WTC11 (cell line): ENCODE results near the gene COL4A2.

Experiments
- ATF3 ChIP-seq: sonication (generic); formaldehyde crosslinking; conservative IDR thresholded peaks from 2 replicates; pipeline ENCODE4 v1.8.1; 2022; ENCODE audit warnings: mild to moderate bottlenecking, missing genetic modification reagents
- CDX4 ChIP-seq: fragments of 250-450 bp; sonication (Bioruptor Pico); IDR thresholded peaks from 2 replicates; pipeline ENCODE4 v1.9.0; 2021; ENCODE audit warnings: moderate library complexity, mild to moderate bottlenecking, inconsistent platforms, borderline replicate concordance
- IRF2 ChIP-seq: sonication (generic); formaldehyde crosslinking; IDR thresholded peaks from 2 replicates; pipeline ENCODE4 v1.8.0; 2022; ENCODE audit warnings: low read depth, missing genetic modification reagents, borderline replicate concordance
- NR2C2 ChIP-seq: sonication (generic); formaldehyde crosslinking; IDR thresholded peaks from 2 replicates; pipeline ENCODE4 v1.8.0; 2022; ENCODE audit warnings: mild to moderate bottlenecking, missing genetic modification reagents
- SP1 ChIP-seq: sonication (generic); formaldehyde crosslinking; conservative IDR thresholded peaks from 2 replicates; pipeline ENCODE4 v1.8.1; 2022; ENCODE audit warnings: missing genetic modification reagents
- ZNF138 ChIP-seq: sonication (generic); formaldehyde crosslinking; conservative IDR thresholded peaks from 2 replicates; pipeline ENCODE4 v1.8.1; 2022; ENCODE audit warnings: mild to moderate bottlenecking, moderate library complexity, missing genetic modification reagents
- ZNF423 ChIP-seq: fragments of 250-450 bp; sonication (Bioruptor Pico); IDR thresholded peaks from 2 replicates; pipeline ENCODE4 v2.1.2; 2022; ENCODE audit warnings: mild to moderate bottlenecking, moderate library complexity
- TF ChIP-seq, protein P1 (sequence below): fragments of 200-600 bp; IDR thresholded peaks from 2 replicates; pipeline ENCODE4 v1.8.0; 2022; ENCODE audit warnings: antibody characterized with exemption
- TF ChIP-seq, protein P2 (sequence below): sonication (generic); formaldehyde crosslinking; IDR thresholded peaks from 2 replicates; pipeline ENCODE4 v1.8.1; 2023; ENCODE audit warnings: mild to moderate bottlenecking, missing genetic modification reagents, moderate library complexity
- TF ChIP-seq, protein P3 (sequence below): sonication (generic); formaldehyde crosslinking; IDR thresholded peaks from 2 replicates; pipeline ENCODE4 v1.8.1; 2022; ENCODE audit warnings: low read depth, missing genetic modification reagents, borderline replicate concordance

- TF ChIP-seq, protein P1, sequence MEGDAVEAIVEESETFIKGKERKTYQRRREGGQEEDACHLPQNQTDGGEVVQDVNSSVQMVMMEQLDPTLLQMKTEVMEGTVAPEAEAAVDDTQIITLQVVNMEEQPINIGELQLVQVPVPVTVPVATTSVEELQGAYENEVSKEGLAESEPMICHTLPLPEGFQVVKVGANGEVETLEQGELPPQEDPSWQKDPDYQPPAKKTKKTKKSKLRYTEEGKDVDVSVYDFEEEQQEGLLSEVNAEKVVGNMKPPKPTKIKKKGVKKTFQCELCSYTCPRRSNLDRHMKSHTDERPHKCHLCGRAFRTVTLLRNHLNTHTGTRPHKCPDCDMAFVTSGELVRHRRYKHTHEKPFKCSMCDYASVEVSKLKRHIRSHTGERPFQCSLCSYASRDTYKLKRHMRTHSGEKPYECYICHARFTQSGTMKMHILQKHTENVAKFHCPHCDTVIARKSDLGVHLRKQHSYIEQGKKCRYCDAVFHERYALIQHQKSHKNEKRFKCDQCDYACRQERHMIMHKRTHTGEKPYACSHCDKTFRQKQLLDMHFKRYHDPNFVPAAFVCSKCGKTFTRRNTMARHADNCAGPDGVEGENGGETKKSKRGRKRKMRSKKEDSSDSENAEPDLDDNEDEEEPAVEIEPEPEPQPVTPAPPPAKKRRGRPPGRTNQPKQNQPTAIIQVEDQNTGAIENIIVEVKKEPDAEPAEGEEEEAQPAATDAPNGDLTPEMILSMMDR: no peak
- TF ChIP-seq ZNF138 (CRISPR knock-in tag): no peak
- no peak for TF ChIP-seq IRF2 (CRISPR knock-in tag)
- no peak for TF ChIP-seq NR2C2 (CRISPR knock-in tag)
- TF ChIP-seq, protein P2, sequence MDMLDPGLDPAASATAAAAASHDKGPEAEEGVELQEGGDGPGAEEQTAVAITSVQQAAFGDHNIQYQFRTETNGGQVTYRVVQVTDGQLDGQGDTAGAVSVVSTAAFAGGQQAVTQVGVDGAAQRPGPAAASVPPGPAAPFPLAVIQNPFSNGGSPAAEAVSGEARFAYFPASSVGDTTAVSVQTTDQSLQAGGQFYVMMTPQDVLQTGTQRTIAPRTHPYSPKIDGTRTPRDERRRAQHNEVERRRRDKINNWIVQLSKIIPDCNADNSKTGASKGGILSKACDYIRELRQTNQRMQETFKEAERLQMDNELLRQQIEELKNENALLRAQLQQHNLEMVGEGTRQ (CRISPR knock-in tag): no peak
- TF ChIP-seq, protein P3, sequence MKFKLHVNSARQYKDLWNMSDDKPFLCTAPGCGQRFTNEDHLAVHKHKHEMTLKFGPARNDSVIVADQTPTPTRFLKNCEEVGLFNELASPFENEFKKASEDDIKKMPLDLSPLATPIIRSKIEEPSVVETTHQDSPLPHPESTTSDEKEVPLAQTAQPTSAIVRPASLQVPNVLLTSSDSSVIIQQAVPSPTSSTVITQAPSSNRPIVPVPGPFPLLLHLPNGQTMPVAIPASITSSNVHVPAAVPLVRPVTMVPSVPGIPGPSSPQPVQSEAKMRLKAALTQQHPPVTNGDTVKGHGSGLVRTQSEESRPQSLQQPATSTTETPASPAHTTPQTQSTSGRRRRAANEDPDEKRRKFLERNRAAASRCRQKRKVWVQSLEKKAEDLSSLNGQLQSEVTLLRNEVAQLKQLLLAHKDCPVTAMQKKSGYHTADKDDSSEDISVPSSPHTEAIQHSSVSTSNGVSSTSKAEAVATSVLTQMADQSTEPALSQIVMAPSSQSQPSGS (CRISPR knock-in tag): no peak
- no peak for TF ChIP-seq CDX4 (CRISPR knock-in tag)
- no peak for TF ChIP-seq ZNF423 (CRISPR knock-in tag)
- TF ChIP-seq ATF3: no peak
- TF ChIP-seq SP1 (CRISPR knock-in tag): no peak
These were observed 107.8 kb downstream of the COL4A2 start for GRCh38 chr13:110414931-110415330.
